Right lobe of liver (tissue), 6 donors: ENCODE measurements around the gene ZBTB7B. TPM values are rescaled to one million over a fixed set of nuclear protein-coding genes. Genes with fewer than 3 reads are reported as not detected.
A peak's percentile ranks its signal among the peaks of the same experiment; 100 is the strongest.

Experiments
- ATAC-seq, 4 donors: fragments of 200-7000 bp; cut with Tn5 transposase; one replicate each; pipeline ENCODE4 v1.9.1; 2020; ENCODE audit warnings: mild to moderate bottlenecking in 4 of 4, moderate library complexity in 4 of 4
- DNase-seq, 3 donors: peaks; one replicate each; pipeline ENCODE4 v3.0.0-alpha.2; 2020
- H3K27ac ChIP-seq, 3 donors: fragments of 200-600 bp; one replicate each; pipeline ENCODE4 v1.8.0; 2022
- H3K27me3 ChIP-seq, 2 donors: fragments of 200-600 bp; one replicate each; pipeline ENCODE4 v1.8.0; 2022
- H3K36me3 ChIP-seq, 4 donors: fragments of 200-600 bp; sonication (generic) in 1 of 4; one replicate each; pipeline versions ENCODE4 v1.5.1 to v1.8.0; 2017 to 2022; ENCODE audit warnings: control low read depth in 1 of 4
- H3K4me1 ChIP-seq, 4 donors: fragments of 200-600 bp; sonication (generic) in 1 of 4; one replicate each; pipeline versions ENCODE4 v1.5.1 to v1.8.0; 2017 to 2022; ENCODE audit warnings: control low read depth in 1 of 4
- H3K4me3 ChIP-seq, 3 donors: fragments of 200-600 bp; one replicate each; pipeline ENCODE4 v1.8.0; 2022
- H3K9me3 ChIP-seq, 4 donors: fragments of 200-600 bp; sonication (generic) in 1 of 4; one replicate each; pipeline versions ENCODE4 v1.5.1 to v1.8.0; 2017 to 2022; ENCODE audit warnings: control low read depth in 1 of 4
- POLR2A ChIP-seq: fragments of 450-650 bp; IDR thresholded peaks from one replicate; pipeline ENCODE4 v1.6.1; 2017; ENCODE audit warnings: antibody characterized with exemption, mild to moderate bottlenecking
- WGBS: methylation state at CpG from one replicate; pipeline ENCODE4 v1.1.6; 2018; ENCODE audit warnings: low coverage, low lambda C conversion rate; ENCODE audit not compliant: insufficient coverage; ENCODE audit errors: missing lambda C conversion rate; 5-methylcytosine and 5-hydroxymethylcytosine counted together
- intact Hi-C, 2 donors: fragments of 100-400 bp; cut with DNase I; formaldehyde crosslinking; loops; one replicate each; pipeline versions ENCODE4 v1.11.2 to v1.14.1; 2022
- microRNA-seq, 2 donors: library from miRNA; unstranded; fragments of <30 nt; microRNA quantifications; one replicate each; pipeline ENCODE4, GENCODE V29; 2019 to 2020
- small RNA-seq, 2 experiments: library from RNA; depleted of rRNA; stranded (forward); fragments of <200 nt; gene quantifications; one replicate each; pipeline ENCODE3, GENCODE V24; 2016
- total RNA-seq, 6 experiments: library from RNA; depleted of rRNA in 2 of 6; stranded (reverse); fragments of >200 nt in 2 of 6; fragmentation: NEBNext Ultra II Directional in 3 of 6; extraction: Animal tissue kit (Norgen Biotek cat#: 25700) in 3 of 6; gene quantifications; one replicate each; pipeline versions ENCODE4 v1.1.0 to v1.2.4, GENCODE V29; 2016 to 2023
- TF ChIP-seq, protein P1 (sequence below), 4 donors: fragments of 200-600 bp in 3 of 4; fragments of 450-650 bp in 1 of 4; IDR thresholded peaks; one replicate each; pipeline versions ENCODE4 v1.5.1 to v1.8.0; 2016 to 2022; ENCODE audit warnings: antibody characterized with exemption in 4 of 4, mild to moderate bottlenecking in 2 of 4
- donor health status: DM: no; HTN: yes; CAD: no.
- donor health status: DM: no; HTN: no; CAD: no.
- donor health status: DM: no; HTN: no; CAD: no.
- donor health status: DM: no; HTN: yes; CAD: no.
- donor health status: DM: no; HTN: yes; CAD: no.

The ZBTB7B gene
- total RNA-seq, 6 experiments from 2014 or later = 35.0 to 83.8 (median 38.8) TPM

DNA sequence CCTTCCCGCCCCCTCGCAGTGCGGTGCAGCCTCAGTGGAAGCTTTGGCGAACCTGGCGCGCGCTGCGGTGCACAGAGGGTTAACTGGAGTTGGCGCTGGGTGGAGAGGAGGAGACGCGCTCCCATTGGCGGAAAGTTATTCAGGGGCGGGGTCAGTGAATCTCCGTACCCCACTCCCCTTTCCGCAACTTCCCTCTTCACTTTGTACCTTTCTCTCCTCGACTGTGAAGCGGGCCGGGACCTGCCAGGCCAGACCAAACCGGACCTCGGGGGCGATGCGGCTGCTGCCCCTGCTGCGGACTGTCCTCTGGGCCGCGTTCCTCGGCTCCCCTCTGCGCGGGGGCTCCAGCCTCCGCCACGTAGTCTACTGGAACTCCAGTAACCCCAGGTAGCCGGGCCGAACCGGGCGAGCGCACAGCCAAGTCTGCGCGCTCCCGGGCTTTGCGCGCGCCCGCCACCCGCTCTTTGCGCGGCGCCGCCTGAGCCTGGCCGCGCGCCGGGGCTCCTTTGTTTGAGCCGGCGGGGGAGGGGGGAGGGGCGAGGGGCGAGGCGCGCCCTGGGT lies 61.0 kb downstream of the ZBTB7B start, which contains the start of gene EFNA4:
EFNA4 (plus strand) TSS at position 191 of the 561 bp plus-strand sequence; CDS start at position 275, 84 bp downstream.
- peak; percentile 84 to 91 (median 88) for DNase-seq
- intact Hi-C loops = no loop called here
- peak within 1 kb of the TSS; percentile 20 to 65 (median 53) for H3K27ac ChIP-seq
- TF ChIP-seq, protein P1, sequence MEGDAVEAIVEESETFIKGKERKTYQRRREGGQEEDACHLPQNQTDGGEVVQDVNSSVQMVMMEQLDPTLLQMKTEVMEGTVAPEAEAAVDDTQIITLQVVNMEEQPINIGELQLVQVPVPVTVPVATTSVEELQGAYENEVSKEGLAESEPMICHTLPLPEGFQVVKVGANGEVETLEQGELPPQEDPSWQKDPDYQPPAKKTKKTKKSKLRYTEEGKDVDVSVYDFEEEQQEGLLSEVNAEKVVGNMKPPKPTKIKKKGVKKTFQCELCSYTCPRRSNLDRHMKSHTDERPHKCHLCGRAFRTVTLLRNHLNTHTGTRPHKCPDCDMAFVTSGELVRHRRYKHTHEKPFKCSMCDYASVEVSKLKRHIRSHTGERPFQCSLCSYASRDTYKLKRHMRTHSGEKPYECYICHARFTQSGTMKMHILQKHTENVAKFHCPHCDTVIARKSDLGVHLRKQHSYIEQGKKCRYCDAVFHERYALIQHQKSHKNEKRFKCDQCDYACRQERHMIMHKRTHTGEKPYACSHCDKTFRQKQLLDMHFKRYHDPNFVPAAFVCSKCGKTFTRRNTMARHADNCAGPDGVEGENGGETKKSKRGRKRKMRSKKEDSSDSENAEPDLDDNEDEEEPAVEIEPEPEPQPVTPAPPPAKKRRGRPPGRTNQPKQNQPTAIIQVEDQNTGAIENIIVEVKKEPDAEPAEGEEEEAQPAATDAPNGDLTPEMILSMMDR (IDR thresholded peaks at IDR 0.05) = no peak
- peak; percentile 60 for TF ChIP-seq POLR2A
- no peaks in the 10 kb centered on the region for H3K36me3 ChIP-seq
- peak; percentile 85 to 91 (median 89) for ATAC-seq
- WGBS = 0% methylated on average over 15 of the region's 57 CpGs
- no peaks in the 10 kb centered on the region for H3K27me3 ChIP-seq
- peaks cover 0 to 27% (median 14%) of the 10 kb centered on the region in 4 donors for H3K4me1 ChIP-seq
- no peaks in the 10 kb centered on the region for H3K9me3 ChIP-seq
- peak within 1 kb of the TSS; percentile 70 to 92 (median 75) for H3K4me3 ChIP-seq

DNA sequence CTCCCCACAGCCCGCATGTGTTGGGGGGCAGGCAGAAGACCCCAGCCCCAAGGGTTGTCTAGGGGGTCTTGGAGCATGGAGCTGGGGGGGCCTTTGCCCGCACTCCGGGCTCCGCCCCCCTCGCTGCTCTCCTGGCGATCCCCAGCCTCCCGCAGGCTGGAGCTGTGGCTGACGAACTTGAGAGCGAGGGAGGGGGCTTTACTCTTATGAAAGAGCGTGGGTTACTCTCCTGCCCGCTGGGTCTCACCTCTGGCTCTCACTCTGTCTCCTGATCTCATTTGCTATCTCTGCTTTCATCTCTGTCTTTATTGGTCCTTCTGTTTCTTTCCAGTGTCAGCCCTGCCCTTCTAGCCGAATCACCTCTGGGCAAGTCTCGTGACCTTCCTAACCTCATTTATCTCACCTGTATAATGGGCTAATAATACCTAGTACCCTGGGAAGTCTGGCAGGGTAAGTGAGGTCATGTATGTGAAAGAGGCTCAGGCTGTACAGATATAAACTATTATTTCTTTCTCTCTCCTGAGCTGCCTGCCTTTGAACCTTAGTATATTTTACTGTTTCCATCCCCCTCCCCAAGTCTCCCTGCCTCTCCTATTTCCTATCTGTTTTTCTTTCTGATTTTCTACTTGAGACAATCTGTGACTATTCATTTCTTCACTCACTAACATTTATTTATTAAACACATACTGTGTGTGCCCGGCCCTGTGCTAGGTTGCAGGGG lies 61.7 kb downstream of the ZBTB7B start:
- TF ChIP-seq POLR2A = no peak
- TF ChIP-seq, protein P1 (IDR thresholded peaks at IDR 0.05) = no peak
- peaks cover 0 to 27% (median 14%) of the 10 kb centered on the region in 4 donors for H3K4me1 ChIP-seq
- peak overlapping the region; percentile 70 to 92 (median 75) for H3K4me3 ChIP-seq
- peak in 2 of 4 donors; percentile 1 to 3 for ATAC-seq
- intact Hi-C loops = no loop called here
- no peaks in the 10 kb centered on the region for H3K9me3 ChIP-seq
- DNase-seq = no peak
- 18% methylated on average over 5 of the region's 14 CpGs for WGBS
- peak overlapping the region in 1 of 3 donors; percentile 20 for H3K27ac ChIP-seq
- no peaks in the 10 kb centered on the region for H3K27me3 ChIP-seq
- H3K36me3 ChIP-seq = no peaks in the 10 kb centered on the region

DNA sequence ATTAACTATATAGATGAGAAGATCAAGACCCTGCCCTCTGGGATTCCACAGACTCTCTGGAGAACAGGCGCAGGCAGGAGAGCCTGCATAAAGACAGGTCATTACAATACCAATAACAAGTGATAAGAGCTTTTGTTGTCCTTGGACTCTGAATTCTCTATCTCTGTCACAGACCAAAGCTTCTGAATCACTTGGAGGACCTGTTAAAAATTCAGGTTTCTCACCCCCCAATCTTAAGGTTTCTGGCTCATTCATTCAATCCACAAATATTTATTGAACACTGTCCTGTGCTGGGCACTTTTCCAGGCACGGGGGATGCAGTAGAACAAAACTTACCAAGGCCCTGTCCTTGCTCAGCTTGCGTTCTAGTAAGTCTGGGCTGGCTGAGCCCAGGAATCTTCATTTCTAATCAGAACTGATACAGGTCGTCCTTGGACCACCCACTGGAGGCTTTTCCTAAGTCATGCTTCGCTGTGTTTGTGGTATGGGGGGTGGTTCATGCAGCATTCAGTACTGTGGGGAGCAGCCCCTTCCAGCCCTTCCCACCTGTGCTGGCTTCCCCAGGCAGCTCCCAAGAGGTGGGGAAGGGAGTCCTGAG lies 62.3 kb downstream of the ZBTB7B start:
- WGBS = 44% methylated on average over 4 of the region's 5 CpGs
- intact Hi-C loops = no loop called here
- ATAC-seq (no peak), DNase-seq (no peak)
- Histone ChIP-seq H3K27ac (no peak overlapping the region), H3K4me3 (no peak overlapping the region), H3K9me3 (no peaks in the 10 kb centered on the region), H3K27me3 (no peaks in the 10 kb centered on the region), H3K4me1 (peaks cover 0 to 27% (median 14%) of the 10 kb centered on the region in 4 donors), H3K36me3 (no peaks in the 10 kb centered on the region)
- TF ChIP-seq, protein P1 (IDR thresholded peaks at IDR 0.05) = no peak
- TF ChIP-seq POLR2A = no peak

DNA sequence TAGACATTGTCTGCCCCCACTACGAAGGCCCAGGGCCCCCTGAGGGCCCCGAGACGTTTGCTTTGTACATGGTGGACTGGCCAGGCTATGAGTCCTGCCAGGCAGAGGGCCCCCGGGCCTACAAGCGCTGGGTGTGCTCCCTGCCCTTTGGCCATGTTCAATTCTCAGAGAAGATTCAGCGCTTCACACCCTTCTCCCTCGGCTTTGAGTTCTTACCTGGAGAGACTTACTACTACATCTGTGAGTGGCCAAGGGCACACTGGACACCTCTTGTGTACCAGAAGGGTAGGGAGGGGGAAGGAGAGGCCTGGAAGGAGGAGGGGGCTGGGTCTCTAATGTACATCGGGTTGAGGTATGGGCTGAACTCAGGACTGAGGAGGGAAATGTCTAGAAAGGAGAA lies 64.2 kb downstream of the ZBTB7B start:
- H3K27ac ChIP-seq = no peak overlapping the region
- TF ChIP-seq, protein P1 (IDR thresholded peaks at IDR 0.05) = no peak
- TF ChIP-seq POLR2A = no peak
- WGBS = 86% methylated on average over 1 of the region's 8 CpGs
- H3K9me3 ChIP-seq = no peaks in the 10 kb centered on the region
- DNase-seq (no peak), ATAC-seq (no peak)
- H3K27me3 ChIP-seq = no peaks in the 10 kb centered on the region
- peaks cover 0 to 39% (median 11%) of the 10 kb centered on the region in 4 donors for H3K4me1 ChIP-seq
- H3K36me3 ChIP-seq = no peaks in the 10 kb centered on the region
- intact Hi-C loops = no loop called here
- no peak overlapping the region for H3K4me3 ChIP-seq

Small RNAs within 50 kb of the gene (microRNA-seq; reads per million reads assigned to microRNA genes)
- 0 to 0.29 reads per million in 2 donors for gene MIR4258

Small RNAs within 50 kb of the gene (small RNA-seq; reads per million reads assigned to genes)
- 0 reads per million in 2 experiments for gene MIR4258

Other genes starting within 250 kb of the ZBTB7B start
- under 1 TPM; 0.15 to 0.64 (median 0.32) TPM for gene KCNN3, start 132.5 kb upstream of the ZBTB7B start, total RNA-seq
- 10 to 100 TPM; 16.9 to 34.5 (median 29.2) TPM for gene PMVK, start 66.1 kb upstream of the ZBTB7B start, total RNA-seq
- gene PBXIP1, start 46.7 kb upstream of the ZBTB7B start, total RNA-seq = 10 to 100 TPM; 16.7 to 25.9 (median 19.1) TPM
- gene PYGO2, start 41.0 kb upstream of the ZBTB7B start, total RNA-seq = 10 to 100 TPM in 4 of 6 experiments, 1 to 10 TPM in 2; 9.1 to 13.5 (median 10.9) TPM
- 100 to 1,000 TPM in 1 of 6 experiments, 10 to 100 TPM in 5; 44.6 to 108 (median 75.3) TPM for gene SHC1, start 32.1 kb upstream of the ZBTB7B start, total RNA-seq
- gene CKS1B, start 28.1 kb upstream of the ZBTB7B start, total RNA-seq = 10 to 100 TPM; 14.9 to 51.7 (median 23.1) TPM
- gene FLAD1, start 19.5 kb upstream of the ZBTB7B start, total RNA-seq = 10 to 100 TPM; 18.3 to 33.1 (median 24.6) TPM
- not detected for gene LENEP, start 9.2 kb upstream of the ZBTB7B start, total RNA-seq
- gene DCST2, start 31.0 kb downstream of the ZBTB7B start, total RNA-seq = 1 to 10 TPM in 1 of 6 experiments, under 1 TPM in 4, not detected in 1; 0.72 to 1.4 (median 0.81) TPM
- gene DCST1, start 31.0 kb downstream of the ZBTB7B start, total RNA-seq = not detected
- gene ADAM15, start 48.5 kb downstream of the ZBTB7B start, total RNA-seq = 10 to 100 TPM; 16.2 to 33.9 (median 26.4) TPM
- 1 to 10 TPM; 2.3 to 6.4 (median 3.0) TPM for gene EFNA4, start 60.9 kb downstream of the ZBTB7B start, total RNA-seq
- 1 to 10 TPM in 4 of 6 experiments, under 1 TPM in 2; 0.26 to 4.0 (median 2.5) TPM for gene EFNA3, start 76.0 kb downstream of the ZBTB7B start, total RNA-seq
- 100 to 1,000 TPM in 5 of 6 experiments, 10 to 100 TPM in 1; 87.5 to 419 (median 196) TPM for gene EFNA1, start 125.1 kb downstream of the ZBTB7B start, total RNA-seq
- 10 to 100 TPM; 16.2 to 28.1 (median 24.4) TPM for gene SLC50A1, start 133.1 kb downstream of the ZBTB7B start, total RNA-seq
- gene DPM3, start 137.7 kb downstream of the ZBTB7B start, total RNA-seq = 100 to 1,000 TPM in 1 of 6 experiments, 10 to 100 TPM in 5; 50.4 to 106 (median 60.4) TPM
- gene KRTCAP2, start 170.5 kb downstream of the ZBTB7B start, total RNA-seq = 100 to 1,000 TPM in 3 of 6 experiments, 10 to 100 TPM in 3; 85.5 to 145 (median 99.9) TPM
- under 1 TPM in 2 of 6 experiments, not detected in 4; 0.09 to 0.15 TPM for gene TRIM46, start 171.0 kb downstream of the ZBTB7B start, total RNA-seq
- 10 to 100 TPM in 3 of 6 experiments, 1 to 10 TPM in 3; 4.0 to 14.4 (median 10.5) TPM for gene THBS3, start 205.1 kb downstream of the ZBTB7B start, total RNA-seq
- 10 to 100 TPM; 20.0 to 50.7 (median 23.9) TPM for gene MTX1, start 205.9 kb downstream of the ZBTB7B start, total RNA-seq